Trophoblast cell (in vitro differentiated cells and primary cell): ENCODE data around the gene HDAC9.

Experiments
- DNase-seq, 2 donors: peaks; one replicate each; pipeline ENCODE4 v3.0.0-alpha.2; 2016
- H2AFZ ChIP-seq: 2 replicates; pipeline ENCODE4 v1.6.1; 2013; ENCODE audit warnings: low read length, moderate library complexity, mild to moderate bottlenecking; ENCODE audit not compliant: insufficient read depth, poor library complexity
- H2AK5ac ChIP-seq: 2 replicates; pipeline ENCODE4 v1.6.1; 2013; ENCODE audit warnings: mild to moderate bottlenecking, low read length
- H2BK120ac ChIP-seq: 2 replicates; pipeline ENCODE4 v1.6.1; 2013; ENCODE audit warnings: low read length, mild to moderate bottlenecking, moderate library complexity; ENCODE audit not compliant: insufficient read depth, poor library complexity
- H2BK12ac ChIP-seq: 2 replicates; pipeline ENCODE4 v1.6.1; 2013; ENCODE audit warnings: mild to moderate bottlenecking, low read length, moderate library complexity
- H2BK5ac ChIP-seq: 2 replicates; pipeline ENCODE4 v1.6.1; 2013; ENCODE audit warnings: low read length, low read depth, moderate library complexity, mild to moderate bottlenecking; ENCODE audit not compliant: poor library complexity
- H3K14ac ChIP-seq: 2 replicates; pipeline ENCODE4 v1.6.1; 2013; ENCODE audit warnings: mild to moderate bottlenecking, low read length
- H3K18ac ChIP-seq: 2 replicates; pipeline ENCODE4 v1.6.1; 2013; ENCODE audit warnings: mild to moderate bottlenecking, low read length
- H3K23ac ChIP-seq: 2 replicates; pipeline ENCODE4 v1.6.1; 2013; ENCODE audit warnings: low read length
- H3K27ac ChIP-seq: 2 replicates; pipeline ENCODE4 v1.5.1; 2013; ENCODE audit warnings: low read depth, mild to moderate bottlenecking, inconsistent platforms, low read length, moderate library complexity
- H3K27me3 ChIP-seq: 2 replicates; pipeline ENCODE4 v1.6.1; 2013; ENCODE audit warnings: inconsistent platforms, mild to moderate bottlenecking, low read length, moderate library complexity; ENCODE audit not compliant: insufficient read depth
- H3K36me3 ChIP-seq, 2 experiments: 1 replicate in 1 of 2; 2 replicates in 1 of 2; pipeline ENCODE4 v1.6.1; 2013; ENCODE audit warnings: low read length in 2 of 2, mild to moderate bottlenecking in 2 of 2, moderate library complexity in 1 of 2; ENCODE audit not compliant: insufficient read depth in 2 of 2, control insufficient read depth in 1 of 2
- H3K4ac ChIP-seq: 2 replicates; pipeline ENCODE4 v1.6.1; 2013; ENCODE audit warnings: low read depth, mild to moderate bottlenecking, low read length, moderate library complexity
- H3K4me1 ChIP-seq, 2 experiments: 1 replicate in 1 of 2; 2 replicates in 1 of 2; pipeline ENCODE4 v1.6.1; 2013; ENCODE audit warnings: low read length in 2 of 2, mild to moderate bottlenecking in 2 of 2, moderate library complexity in 1 of 2; ENCODE audit not compliant: insufficient read depth in 2 of 2, control insufficient read depth in 1 of 2
- H3K4me2 ChIP-seq: 2 replicates; pipeline ENCODE4 v1.6.1; 2013; ENCODE audit warnings: inconsistent platforms, mild to moderate bottlenecking, low read length, moderate library complexity
- H3K4me3 ChIP-seq: 2 replicates; pipeline ENCODE4 v1.5.1; 2013; ENCODE audit warnings: mild to moderate bottlenecking, low read depth, low read length, inconsistent platforms
- H3K79me1 ChIP-seq: one replicate; pipeline ENCODE4 v1.6.1; 2013; ENCODE audit warnings: low read length
- H3K79me2 ChIP-seq: 2 replicates; pipeline ENCODE4 v1.6.1; 2013; ENCODE audit warnings: low read length, mild to moderate bottlenecking; ENCODE audit not compliant: control insufficient read depth, insufficient read depth, poor library complexity
- H3K9ac ChIP-seq: 2 replicates; pipeline ENCODE4 v1.6.1; 2013; ENCODE audit warnings: mild to moderate bottlenecking, low read length
- H3K9me3 ChIP-seq: 2 replicates; pipeline ENCODE4 v1.6.1; 2013; ENCODE audit warnings: low read depth, mild to moderate bottlenecking, control low read depth, inconsistent platforms, low read length; ENCODE audit not compliant: insufficient read depth
- H4K12ac ChIP-seq: 2 replicates; pipeline ENCODE4 v1.6.1; 2013; ENCODE audit warnings: low read depth, mild to moderate bottlenecking, low read length, moderate library complexity
- H4K8ac ChIP-seq: 2 replicates; pipeline ENCODE4 v1.6.1; 2013; ENCODE audit warnings: low read depth, mild to moderate bottlenecking, low read length, moderate library complexity
- H4K91ac ChIP-seq: one replicate; pipeline ENCODE4 v1.6.1; 2013; ENCODE audit warnings: low read depth, mild to moderate bottlenecking, low read length, moderate library complexity
- WGBS: extraction: QIAGEN DNeasy Blood & Tissue Kit; methylation state at CpG from one replicate; pipeline ENCODE4 v1.1.7; 2013; ENCODE audit warnings: missing lambda C conversion rate; ENCODE audit not compliant: insufficient read length, insufficient coverage; ENCODE audit errors: extremely low coverage; 5-methylcytosine and 5-hydroxymethylcytosine counted together

HDAC9 gene

DNA sequence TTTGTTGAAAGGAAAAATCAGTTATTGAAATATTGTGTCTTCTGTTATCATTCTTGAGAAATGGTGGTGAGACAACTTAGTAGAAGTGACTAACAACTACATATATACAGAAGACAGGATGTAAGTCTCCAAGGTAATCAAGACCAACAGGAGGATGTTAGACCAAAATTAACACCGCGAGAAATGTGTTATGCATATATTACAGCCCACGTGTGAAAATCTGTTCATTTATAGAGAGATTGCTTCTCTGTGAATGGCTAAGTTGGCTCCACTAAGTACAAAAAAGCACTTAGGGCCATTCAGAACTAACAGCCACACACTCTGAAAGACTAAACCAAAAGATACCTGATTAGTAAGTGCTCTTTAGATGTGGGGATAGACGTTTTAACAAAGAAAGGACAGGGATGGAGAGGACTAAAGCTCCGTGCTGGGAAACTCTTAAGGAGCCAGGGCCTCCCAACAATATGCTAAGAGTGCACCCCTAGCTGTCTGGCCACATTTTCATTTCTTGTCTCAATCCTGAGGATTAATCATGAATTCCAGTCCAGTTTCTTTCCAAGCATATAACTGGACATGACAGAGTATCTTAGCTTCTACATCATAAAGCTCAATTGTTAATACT is 26.5 kb downstream of the HDAC9 start:
- no peak overlapping the region for H3K18ac ChIP-seq

DNA sequence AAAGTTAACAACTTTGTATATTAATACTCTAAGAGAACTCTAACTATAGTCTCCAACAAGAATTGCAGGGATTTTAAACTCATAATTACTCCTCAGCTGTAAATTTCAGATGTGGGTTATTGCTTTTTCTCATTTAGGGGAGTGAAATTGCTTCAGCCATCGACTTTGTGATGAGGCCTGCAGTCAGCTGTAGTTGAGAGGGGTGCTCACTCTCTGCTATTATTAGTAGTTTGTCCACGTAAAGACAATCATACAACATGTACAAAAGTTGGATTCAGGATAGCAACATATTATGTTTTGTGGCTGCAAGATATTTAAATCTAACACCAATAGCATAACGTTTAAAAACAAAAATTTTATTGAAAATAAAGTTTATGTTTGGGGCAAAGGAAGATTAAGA is 28.7 kb downstream of the HDAC9 start:
- H4K8ac ChIP-seq = no peak overlapping the region
- no peak overlapping the region for H2AFZ ChIP-seq
- DNase-seq = no peak
- no peak overlapping the region for H3K4me3 ChIP-seq
- H3K9ac ChIP-seq = no peak overlapping the region
- H3K4me2 ChIP-seq = no peak overlapping the region
- no peak overlapping the region for H2BK12ac ChIP-seq
- H4K91ac ChIP-seq = no peak overlapping the region
- no peaks in the 10 kb centered on the region for H3K27me3 ChIP-seq
- no peaks in the 10 kb centered on the region for H3K79me2 ChIP-seq
- H3K9me3 ChIP-seq = no peaks in the 10 kb centered on the region
- H3K4ac ChIP-seq = no peak overlapping the region
- no peak overlapping the region for H4K12ac ChIP-seq
- no peaks in the 10 kb centered on the region for H3K79me1 ChIP-seq
- H2BK120ac ChIP-seq = no peak overlapping the region
- WGBS = no CpG with 5 or more reads among the region's 3 CpGs
- no peak overlapping the region for H3K23ac ChIP-seq
- H2AK5ac ChIP-seq = no peak overlapping the region
- no peak overlapping the region for H2BK5ac ChIP-seq
- no peaks in the 10 kb centered on the region for H3K36me3 ChIP-seq
- no peak overlapping the region for H3K14ac ChIP-seq
- no peaks in the 10 kb centered on the region for H3K4me1 ChIP-seq
- H3K27ac ChIP-seq = no peak overlapping the region
- no peak overlapping the region for H3K18ac ChIP-seq

More for the DNA sequence above, 26.5 kb downstream of the HDAC9 start:
- Histone ChIP-seq H3K27me3 (no peaks in the 10 kb centered on the region), H2AK5ac (no peak overlapping the region), H3K4me2 (no peak overlapping the region), H3K4me3 (no peak overlapping the region), H4K91ac (no peak overlapping the region), H2AFZ (no peak overlapping the region), H4K8ac (no peak overlapping the region), H3K36me3 (no peaks in the 10 kb centered on the region), H3K23ac (no peak overlapping the region), H3K9me3 (no peaks in the 10 kb centered on the region), H3K14ac (no peak overlapping the region), H3K79me1 (no peaks in the 10 kb centered on the region), H2BK5ac (no peak overlapping the region), H3K79me2 (no peaks in the 10 kb centered on the region), H2BK12ac (no peak overlapping the region), H3K27ac (no peak overlapping the region), H3K4ac (no peak overlapping the region), H3K4me1 (no peaks in the 10 kb centered on the region), H3K9ac (no peak overlapping the region), H2BK120ac (no peak overlapping the region), H4K12ac (no peak overlapping the region)
- no peak for DNase-seq
- no CpG with 5 or more reads among the region's 5 CpGs for WGBS

DNA sequence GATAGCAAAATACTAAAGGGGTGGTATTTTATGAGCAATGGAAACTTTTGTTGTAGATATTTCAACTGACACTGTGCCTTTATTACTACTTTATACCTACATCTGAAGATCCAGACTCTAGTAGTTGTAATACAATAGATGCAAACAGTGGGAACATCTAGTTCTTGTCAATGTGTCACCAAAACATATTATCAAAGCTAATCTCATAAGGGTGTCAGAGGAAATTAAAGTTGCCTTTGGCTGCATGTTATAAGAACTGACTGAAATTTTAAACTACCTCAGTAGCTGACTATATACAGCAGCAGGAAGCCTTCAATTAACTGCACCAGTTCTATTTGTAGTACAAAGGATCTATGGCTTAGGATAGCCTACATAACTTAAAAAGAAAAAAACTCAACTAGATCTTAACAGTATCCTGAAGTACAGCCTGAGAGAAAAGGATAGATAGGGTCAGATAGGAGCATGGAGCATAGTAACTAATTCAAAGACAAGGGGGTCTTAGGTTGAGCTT is 30.9 kb downstream of the HDAC9 start:
- H3K4ac ChIP-seq = no peak overlapping the region
- no peak overlapping the region for H3K23ac ChIP-seq
- H2AK5ac ChIP-seq = no peak overlapping the region
- no peaks in the 10 kb centered on the region for H3K9me3 ChIP-seq
- no peak overlapping the region for H3K14ac ChIP-seq
- DNase-seq = no peak
- no peak overlapping the region for H2BK5ac ChIP-seq
- no peaks in the 10 kb centered on the region for H3K4me1 ChIP-seq
- no peak overlapping the region for H3K4me2 ChIP-seq
- H3K27ac ChIP-seq = no peak overlapping the region
- no peak overlapping the region for H3K18ac ChIP-seq
- H2BK12ac ChIP-seq = no peak overlapping the region
- H3K9ac ChIP-seq = no peak overlapping the region
- H2AFZ ChIP-seq = no peak overlapping the region
- H2BK120ac ChIP-seq = no peak overlapping the region
- no peaks in the 10 kb centered on the region for H3K79me1 ChIP-seq
- no peaks in the 10 kb centered on the region for H3K79me2 ChIP-seq
- H4K12ac ChIP-seq = no peak overlapping the region
- no peaks in the 10 kb centered on the region for H3K27me3 ChIP-seq
- H3K36me3 ChIP-seq = no peaks in the 10 kb centered on the region
- H4K8ac ChIP-seq = no peak overlapping the region
- no peak overlapping the region for H4K91ac ChIP-seq
- H3K4me3 ChIP-seq = no peak overlapping the region

DNA sequence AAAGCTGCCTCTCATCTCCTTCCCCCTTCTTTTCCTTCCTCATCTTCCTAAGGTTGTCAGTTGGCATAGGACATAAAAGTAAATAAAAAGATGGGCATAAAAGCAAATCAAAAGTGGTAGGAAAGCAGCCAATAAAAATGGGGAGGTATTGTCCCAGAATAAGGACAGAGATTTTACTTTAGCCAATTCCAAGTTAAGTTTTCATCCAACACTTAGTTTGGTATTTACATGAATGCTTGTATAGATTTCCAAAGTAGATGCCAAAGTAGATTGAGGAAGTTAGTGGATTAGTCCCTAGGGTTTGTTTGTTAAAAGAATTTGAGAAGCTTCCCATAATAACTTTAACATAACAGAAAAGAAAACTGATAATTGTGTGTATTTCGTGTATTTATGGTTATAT is 33.7 kb downstream of the HDAC9 start:
- Histone ChIP-seq H2AK5ac (no peak overlapping the region), H2BK120ac (no peak overlapping the region), H2BK5ac (no peak overlapping the region), H3K36me3 (no peaks in the 10 kb centered on the region), H4K91ac (no peak overlapping the region), H2BK12ac (no peak overlapping the region), H3K27ac (no peak overlapping the region), H3K18ac (no peak overlapping the region), H4K8ac (no peak overlapping the region), H3K14ac (no peak overlapping the region), H3K4ac (no peak overlapping the region), H3K4me3 (no peak overlapping the region), H3K79me2 (no peaks in the 10 kb centered on the region), H3K9ac (no peak overlapping the region), H2AFZ (no peak overlapping the region), H3K9me3 (no peaks in the 10 kb centered on the region), H3K4me1 (no peaks in the 10 kb centered on the region), H3K79me1 (no peaks in the 10 kb centered on the region), H3K23ac (no peak overlapping the region), H4K12ac (no peak overlapping the region), H3K4me2 (no peak overlapping the region), H3K27me3 (no peaks in the 10 kb centered on the region)
- no peak for DNase-seq
- WGBS = no CpG with 5 or more reads among the region's 1 CpG
